Daoy (cell line): ENCODE data around the gene B3GALNT1. TPM values are rescaled to one million over a fixed set of nuclear protein-coding genes. Genes with fewer than 3 reads are reported as not detected.

Experiments
- DNase-seq: peaks from one replicate; pipeline ENCODE4 v3.0.0-alpha.2; 2015; ENCODE audit warnings: low read depth
- total RNA-seq: library from RNA; depleted of rRNA; stranded (reverse); fragments of >200 nt; shearing (Covaris generic); gene quantifications from 2 replicates; pipeline ENCODE4 v1.2.3, GENCODE V29; 2014

Gene B3GALNT1
- total RNA-seq, 1 experiment from 2014 or later, result 23.1 TPM

- no peak for DNase-seq
These were observed 32.0 kb downstream of the B3GALNT1 start for GRCh38 chr3:161073181-161073580.

- DNase-seq, result no peak
These were observed 32.4 kb downstream of the B3GALNT1 start for GRCh38 chr3:161072751-161073150.

- DNase-seq, result no peak
These were observed 32.9 kb downstream of the B3GALNT1 start for GRCh38 chr3:161072211-161072621.

GRCh38 chr3:161070980-161071663 lies 34.0 kb downstream of the B3GALNT1 start:
- no peak for DNase-seq

GRCh38 chr3:161070252-161070930 lies 34.8 kb downstream of the B3GALNT1 start:
- DNase-seq, result peak; percentile 48

- peak; percentile 89 for DNase-seq
These were observed 35.5 kb downstream of the B3GALNT1 start for GRCh38 chr3:161069511-161070251.

- no peak for DNase-seq
These were observed 37.8 kb downstream of the B3GALNT1 start for GRCh38 chr3:161067335-161067734.

- DNase-seq, result no peak
These were observed 38.2 kb downstream of the B3GALNT1 start for GRCh38 chr3:161066930-161067329.

GRCh38 chr3:161064413-161064812 lies 40.7 kb downstream of the B3GALNT1 start:
- DNase-seq, result no peak

- no peak for DNase-seq
These were observed 50.1 kb downstream of the B3GALNT1 start for GRCh38 chr3:161054860-161055604.

GRCh38 chr3:161051856-161052255 lies 53.3 kb downstream of the B3GALNT1 start:
- DNase-seq, result no peak

- DNase-seq, result no peak
These were observed 54.2 kb downstream of the B3GALNT1 start for GRCh38 chr3:161050935-161051334.

GRCh38 chr3:161049683-161050248 lies 55.4 kb downstream of the B3GALNT1 start:
- no peak for DNase-seq

GRCh38 chr3:161043336-161044035 lies 61.7 kb downstream of the B3GALNT1 start:
- no peak for DNase-seq

GRCh38 chr3:161042023-161042501 lies 63.1 kb downstream of the B3GALNT1 start:
- DNase-seq, result peak; percentile 47

- DNase-seq, result peak; percentile 40
These were observed 66.4 kb downstream of the B3GALNT1 start for GRCh38 chr3:161038725-161039124.

- DNase-seq, result peak; percentile 19
These were observed 69.4 kb downstream of the B3GALNT1 start for GRCh38 chr3:161035711-161036110.

- peak; percentile 27 for DNase-seq
These were observed 70.1 kb downstream of the B3GALNT1 start for GRCh38 chr3:161034913-161035550.
